Activated CD8-positive, alpha-beta memory T cell treated with anti-CD3 and anti-CD28 coated beads for 1 hour (primary cell): ENCODE data around the gene IL17D.
"Not testable (repeated sequence)": the region's sequence is repeated elsewhere in the genome, so short reads cannot be mapped to it uniquely, and the experiment has no call there.

Source experiments
- DNase-seq, 2 donors: peaks; one replicate each; pipeline ENCODE4 v3.0.0-alpha.2; 2020; ENCODE audit warnings: low read depth in 1 of 2; ENCODE audit errors: extremely low read depth in 1 of 2

Gene IL17D, protein sequence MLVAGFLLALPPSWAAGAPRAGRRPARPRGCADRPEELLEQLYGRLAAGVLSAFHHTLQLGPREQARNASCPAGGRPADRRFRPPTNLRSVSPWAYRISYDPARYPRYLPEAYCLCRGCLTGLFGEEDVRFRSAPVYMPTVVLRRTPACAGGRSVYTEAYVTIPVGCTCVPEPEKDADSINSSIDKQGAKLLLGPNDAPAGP

DNA sequence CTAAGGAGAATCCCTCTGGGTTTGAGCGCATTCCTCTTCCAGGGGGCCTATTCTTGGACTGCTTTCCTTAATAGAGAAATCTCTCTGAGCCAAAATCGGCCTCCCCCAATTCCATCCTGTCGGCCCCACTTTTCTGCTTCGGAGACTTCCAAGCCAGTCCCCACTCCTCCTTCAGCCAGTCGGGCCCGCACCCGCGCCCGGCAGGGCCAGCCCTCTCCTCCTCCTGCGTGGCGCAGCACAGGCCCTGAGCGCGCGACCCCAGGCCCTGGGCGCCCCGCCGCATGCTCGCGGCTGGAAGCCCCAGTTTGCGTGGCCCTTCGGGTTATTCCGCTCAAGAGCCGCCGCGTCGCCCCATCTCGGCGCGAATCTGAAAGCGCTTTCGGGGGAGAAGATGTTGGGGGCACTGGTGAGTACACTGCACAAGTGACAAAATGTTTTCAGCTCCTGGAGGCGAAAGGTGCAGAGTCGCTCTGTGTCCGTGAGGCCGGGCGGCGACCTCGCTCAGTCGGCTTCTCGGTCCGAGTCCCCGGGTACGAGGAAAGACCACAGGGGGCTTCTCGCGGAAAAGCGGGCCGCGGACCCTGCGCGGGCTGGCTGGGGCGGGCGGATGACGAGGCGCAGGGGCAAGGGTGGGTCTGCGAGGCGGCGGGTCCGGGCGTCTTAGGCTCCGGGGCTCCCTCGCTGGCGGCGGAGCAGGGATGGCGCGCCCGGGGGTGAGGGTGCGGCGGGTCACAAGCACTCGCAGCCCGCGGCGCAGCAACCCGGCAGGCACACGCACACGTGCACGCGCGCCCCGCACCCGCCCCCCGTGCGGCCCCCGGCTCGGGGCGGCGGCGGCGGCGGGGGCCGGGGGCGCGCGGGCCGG lies at the start of gene IL17D:
Gene IL17D, plus strand, starts transcription at position 785 of the 865 bp plus-strand sequence. CDS start 303 bp downstream, outside the sequence.
- DNase-seq = peak in 1 of 2 donors; percentile 14

DNA sequence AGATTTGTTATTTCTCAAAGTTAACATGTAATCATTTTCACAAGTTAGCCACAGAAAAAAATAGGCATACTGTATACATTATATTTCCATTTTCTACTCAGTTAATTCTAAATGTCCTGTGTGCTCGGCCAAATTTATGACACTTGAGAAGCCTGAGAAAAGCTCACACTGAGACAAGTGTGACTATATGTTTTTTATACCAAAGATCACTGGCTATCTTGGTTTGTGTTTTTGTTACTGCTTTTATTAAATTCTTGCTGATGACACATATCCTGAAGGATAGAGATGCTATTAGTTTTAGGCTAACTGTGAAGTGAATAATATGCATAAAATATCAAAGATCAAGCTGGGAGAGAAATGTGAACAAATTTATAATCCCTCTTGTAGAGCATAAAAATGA lies 49.3 kb upstream of the IL17D start:
- no peak for DNase-seq

DNA sequence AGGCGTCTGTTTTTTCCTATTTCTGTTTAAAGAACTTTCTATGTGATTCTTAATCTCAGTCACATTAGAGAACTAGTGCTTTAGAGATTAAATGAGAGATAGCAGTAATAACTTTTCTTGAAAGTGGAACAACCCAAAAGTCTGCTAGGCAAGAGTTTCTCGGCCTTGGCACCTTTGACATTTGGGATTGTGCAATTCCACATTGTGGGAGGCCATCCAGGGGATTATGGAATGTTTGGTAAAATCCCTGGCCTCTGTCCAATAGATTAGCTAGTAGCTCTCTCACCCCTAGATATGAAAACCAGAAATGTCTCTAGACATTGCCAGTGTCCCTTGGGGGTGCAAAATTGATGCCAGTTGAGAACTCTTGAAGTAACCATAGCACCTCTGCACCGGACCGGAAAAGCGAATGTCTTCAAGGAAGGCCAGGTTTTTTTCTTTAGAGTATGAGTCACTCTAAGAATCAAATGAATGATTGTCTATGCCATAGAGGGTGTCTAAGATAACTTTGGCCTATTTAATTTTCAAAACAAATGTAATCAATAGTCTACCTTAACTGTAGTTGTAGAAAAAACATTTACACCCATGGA lies 45.0 kb upstream of the IL17D start:
- DNase-seq = no peak

DNA sequence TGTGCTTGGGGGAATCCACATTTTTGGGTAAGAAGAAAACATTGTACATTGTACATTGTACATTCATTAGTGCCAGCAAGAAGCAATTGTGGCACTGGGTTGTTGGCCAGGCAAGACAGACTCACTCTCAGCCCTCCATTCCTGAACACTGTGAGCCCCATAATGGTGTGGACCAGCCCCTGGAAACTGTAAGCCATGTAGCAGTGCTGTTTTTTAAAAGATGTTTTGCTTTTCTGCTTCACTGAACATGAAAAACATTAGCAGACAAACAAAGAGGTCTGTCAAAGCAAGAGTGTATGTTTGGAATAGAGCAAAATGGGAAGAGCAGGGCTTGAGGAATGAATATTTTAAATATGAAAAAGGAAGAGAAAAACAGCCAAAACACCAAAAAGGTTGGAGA lies 39.1 kb upstream of the IL17D start:
- no peak for DNase-seq

DNA sequence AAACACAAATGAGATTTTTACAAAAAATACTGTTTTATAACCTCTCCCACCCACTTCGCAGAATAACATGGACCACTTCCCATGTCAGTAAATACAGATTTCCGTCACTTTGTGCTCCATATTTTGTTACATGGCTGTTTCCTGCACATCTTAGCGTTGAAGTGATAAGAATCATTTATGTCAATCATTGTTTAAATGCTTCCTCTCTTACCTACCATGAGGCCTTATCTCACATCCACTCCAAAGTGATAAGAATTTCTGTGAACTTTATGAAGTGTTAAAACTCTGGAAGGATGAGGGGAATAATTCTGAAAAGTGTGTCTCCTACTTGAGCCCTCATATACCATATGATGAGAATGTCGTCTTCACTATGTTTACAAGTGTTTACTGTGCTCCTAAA lies 36.6 kb upstream of the IL17D start:
- DNase-seq = no peak

DNA sequence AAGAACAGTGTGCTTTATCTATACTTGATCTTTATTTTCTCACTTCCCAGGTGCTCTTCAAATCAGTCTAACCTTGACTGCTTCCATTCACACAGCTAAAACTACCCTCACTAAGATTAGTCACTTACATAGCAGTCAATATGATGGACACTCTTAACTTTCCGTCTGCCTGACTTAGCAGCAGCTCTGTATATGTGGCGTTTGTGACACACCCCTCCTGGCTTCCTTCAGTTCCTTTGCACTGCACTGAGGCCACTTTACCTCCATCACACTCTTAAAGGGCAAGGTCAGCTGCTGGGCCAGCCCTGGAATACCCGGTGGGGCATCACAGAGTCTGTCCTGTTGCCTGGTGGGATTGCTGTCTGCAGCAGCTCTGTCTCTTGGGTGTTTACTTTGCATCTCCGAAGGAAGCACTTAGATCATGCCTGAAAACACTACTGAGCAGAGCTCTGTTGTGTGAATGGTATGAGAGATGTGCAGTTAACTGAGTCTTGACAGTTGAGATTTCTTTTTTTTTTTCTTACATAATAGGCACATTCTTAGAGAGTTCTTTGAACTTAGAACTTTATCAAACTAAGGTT lies 35.6 kb upstream of the IL17D start:
- DNase-seq = no peak

DNA sequence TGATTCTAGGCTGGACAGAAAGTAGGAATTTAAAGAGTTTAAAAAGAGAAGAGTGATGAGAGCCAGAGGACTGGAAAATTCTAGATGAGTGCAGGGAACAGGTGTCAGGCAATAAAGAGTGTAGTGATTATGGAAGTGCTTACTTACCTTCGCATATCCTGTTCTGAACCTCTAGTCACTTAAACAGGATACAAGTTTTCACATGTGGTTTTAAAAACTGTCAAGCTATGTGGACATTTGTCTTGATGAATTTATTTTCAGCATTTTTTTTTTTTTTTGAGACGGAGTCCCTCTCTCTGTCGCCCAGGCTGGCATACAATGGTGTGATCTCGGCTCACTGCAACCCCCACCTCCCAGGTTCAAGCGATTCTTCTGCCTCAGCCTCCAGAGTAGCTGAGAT lies 34.3 kb upstream of the IL17D start:
- no peak for DNase-seq

DNA sequence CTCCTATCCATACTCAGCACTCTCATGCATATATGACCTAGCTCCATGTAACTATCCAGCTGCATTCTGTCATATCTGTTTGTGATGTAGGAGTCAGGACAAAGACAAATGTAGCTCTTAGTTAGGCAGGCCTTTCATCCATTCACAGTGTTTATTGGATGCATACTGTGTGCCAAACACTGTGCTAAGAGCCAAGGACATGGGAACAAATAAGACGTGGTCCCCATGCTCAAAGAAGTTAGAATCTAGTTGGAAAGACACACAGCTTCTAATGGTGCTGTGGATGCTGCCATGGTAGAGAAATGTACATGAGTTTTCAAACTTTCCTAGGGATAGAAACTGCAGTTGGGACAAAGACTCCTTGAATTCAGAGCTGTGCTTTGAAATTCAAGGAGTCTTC lies 31.7 kb upstream of the IL17D start:
- DNase-seq = no peak

DNA sequence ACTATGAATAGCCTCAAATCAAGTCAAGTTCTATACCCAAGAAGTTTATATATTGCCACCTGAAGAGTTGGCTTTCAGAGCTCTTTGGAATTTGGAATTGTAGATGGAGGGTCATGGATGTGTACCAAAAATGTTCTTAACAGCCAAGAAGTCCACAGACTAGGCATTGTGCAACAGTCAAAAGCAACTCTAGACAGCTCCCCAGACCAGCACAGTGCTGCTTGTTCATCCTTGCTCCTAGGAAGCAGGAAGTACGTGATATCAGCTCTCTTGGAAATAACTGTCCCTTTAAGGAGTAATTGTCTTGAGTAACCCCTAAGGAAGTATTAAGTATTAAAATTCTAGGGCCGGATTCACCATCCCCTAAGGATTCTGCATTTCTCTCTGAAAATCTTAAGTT lies 30.7 kb upstream of the IL17D start:
- DNase-seq = no peak

DNA sequence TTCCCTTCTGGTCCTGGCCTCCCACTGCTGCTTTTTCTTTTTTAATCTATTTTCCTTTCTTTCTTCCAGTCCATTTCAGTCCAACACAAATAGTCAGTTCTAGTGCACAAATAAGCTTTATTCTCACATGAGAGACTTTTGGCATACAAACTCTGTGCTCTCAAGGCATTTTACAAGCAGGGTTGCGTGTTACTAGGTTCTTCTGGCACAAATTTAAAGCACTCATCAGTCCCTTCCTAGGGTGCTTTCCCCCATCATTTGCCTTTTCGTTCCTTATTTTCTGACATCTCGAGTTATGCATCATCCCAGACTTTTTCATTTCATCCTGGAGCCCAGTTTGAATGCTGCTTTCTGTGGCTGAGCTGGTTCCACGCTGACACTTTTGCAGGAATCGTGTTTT lies 29.8 kb upstream of the IL17D start:
- DNase-seq = no peak

DNA sequence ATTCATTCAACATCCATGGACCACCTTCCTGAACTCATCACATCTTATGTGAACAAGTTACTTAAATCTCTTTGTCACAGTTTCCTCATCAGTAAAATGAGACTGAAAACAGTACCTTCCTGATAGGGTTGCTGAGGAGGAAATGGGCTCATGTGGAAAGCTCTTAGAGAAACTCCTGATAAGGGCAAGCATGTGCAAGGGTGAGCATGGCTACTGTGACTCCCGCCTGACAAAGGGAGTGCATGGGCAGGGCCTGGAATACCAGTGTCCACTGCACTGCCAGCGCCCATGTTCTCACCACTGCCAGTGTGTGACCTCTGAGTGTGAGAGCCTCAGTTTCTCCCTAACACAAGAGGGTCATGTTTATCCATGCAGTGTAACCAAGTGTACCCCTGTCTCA lies 27.3 kb upstream of the IL17D start:
- no peak for DNase-seq

DNA sequence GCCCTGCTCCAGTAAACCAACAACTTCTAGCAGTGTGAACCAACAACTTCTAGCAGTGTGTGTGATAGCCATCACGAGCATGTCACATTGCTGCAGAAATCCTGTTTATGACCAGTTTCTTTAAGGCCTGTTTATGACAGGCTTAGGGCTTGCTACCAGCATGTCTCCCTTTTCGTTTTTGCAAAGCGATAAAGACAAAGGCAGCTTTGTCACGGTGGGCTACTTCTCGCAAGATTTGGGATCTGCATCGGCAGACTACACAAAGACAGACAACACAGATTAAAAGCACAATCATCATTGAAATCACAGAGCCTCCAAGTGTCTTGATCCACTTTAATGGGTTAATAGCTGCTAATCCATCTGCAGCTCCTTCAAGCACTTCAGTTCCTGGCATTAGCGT lies 24.9 kb upstream of the IL17D start:
- DNase-seq = not testable (repeated sequence)

DNA sequence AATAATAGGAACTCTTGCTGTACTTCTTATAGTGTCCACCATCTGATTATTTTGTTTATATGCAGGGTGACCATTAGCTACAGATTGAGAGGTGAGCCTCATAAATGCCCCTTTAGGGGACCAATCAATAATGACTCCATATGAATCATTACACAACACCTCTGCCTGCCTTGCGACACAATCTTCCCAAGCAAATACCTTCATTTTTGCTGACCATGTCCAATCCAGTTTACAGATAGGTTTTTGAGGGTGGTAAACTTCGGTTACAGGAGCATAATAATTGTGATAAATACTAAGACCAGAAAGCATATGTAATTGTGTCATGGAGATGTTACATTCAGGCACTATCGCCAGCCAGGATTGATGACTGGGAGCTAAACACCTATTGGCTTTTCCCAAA lies 23.6 kb upstream of the IL17D start:
- no peak for DNase-seq

DNA sequence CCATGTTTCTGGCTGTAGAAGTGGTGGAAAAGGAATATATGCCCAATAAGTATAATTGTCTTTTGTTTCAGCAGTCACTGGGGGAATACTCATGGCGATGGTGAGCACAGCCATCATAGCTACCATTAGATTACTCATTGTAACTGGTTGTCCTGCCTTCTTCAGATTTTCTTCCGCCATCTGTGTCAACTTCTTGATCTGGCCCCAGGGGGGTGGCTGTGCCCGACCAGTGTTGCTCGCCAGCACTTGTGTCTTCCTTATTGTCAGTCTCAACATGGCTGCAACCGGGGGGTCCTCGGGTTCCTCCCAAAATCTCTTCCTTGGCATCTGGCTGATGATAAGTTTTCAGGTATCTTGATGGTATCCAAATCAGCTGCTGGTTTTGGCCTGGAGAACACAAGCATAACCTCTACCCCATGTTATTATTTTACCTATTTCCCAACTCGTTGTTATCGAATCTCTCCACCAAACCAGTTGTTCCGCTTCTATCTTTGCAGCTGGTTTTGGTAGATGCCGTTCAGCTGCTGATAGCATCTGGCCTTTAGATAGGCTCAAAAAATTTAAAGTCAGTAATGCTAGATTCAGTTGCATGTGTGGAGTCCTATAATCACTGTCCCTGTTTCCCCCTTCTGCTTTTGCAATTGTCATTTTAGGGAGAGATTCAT lies 23.0 kb upstream of the IL17D start:
- no peak for DNase-seq

DNA sequence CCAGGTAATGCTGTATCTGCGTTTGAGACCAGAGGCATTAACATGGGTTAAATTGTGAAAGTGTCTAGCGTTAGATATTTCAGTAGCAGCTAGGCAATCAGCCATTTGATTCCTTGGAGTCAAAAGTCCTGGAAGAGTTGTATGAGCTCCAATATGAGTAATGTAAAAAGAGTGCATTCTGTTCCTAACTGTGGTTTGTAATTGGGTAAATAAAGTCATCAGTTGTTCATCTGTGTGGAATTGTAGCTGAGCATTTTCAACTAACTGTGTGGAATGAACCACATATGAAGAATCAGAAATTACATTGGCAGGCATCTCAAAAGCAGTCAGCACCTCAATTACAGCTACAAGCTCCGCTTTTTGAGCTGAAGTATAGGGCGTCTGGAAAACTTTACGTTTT lies 22.0 kb upstream of the IL17D start:
- DNase-seq = not testable (repeated sequence)

DNA sequence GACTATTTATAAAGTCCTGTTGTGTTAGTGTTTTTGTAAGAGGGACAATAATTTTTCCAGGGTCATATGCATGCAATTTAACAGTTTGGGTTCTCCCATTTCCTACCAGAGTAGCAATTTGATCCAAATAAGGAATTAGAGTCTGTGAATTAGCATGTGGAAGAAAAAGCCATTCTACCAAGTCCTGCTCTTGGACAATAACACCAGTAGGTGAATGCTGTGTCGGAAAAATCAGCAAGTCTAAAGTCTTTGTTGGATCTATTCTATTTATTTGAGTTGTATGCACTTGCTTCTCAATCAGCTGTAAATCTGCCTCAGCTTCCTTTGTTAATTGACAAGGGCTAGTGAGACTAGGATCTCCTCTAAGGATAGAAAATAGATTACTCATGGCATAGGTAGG lies 21.4 kb upstream of the IL17D start:
- DNase-seq = no peak

DNA sequence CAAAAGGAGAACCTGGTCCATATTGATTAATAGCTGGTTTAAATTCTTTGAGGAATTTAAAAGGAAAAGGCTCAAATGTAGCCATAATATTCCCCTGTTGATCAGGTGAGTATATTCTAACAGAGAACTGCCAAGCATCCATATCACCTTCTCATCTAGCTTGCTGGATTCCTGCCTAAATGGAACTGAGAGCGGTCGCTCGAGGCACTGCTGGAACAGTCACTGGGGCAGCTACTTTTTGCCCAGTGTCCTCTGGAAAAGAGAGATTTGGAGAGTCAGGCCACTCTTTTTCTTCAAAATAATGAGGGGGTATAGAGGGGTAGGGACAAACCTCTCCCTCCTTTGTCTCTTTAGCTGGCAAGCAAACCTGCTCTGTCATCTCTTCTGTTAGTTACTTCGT lies 19.5 kb upstream of the IL17D start:
- DNase-seq = no peak

DNA sequence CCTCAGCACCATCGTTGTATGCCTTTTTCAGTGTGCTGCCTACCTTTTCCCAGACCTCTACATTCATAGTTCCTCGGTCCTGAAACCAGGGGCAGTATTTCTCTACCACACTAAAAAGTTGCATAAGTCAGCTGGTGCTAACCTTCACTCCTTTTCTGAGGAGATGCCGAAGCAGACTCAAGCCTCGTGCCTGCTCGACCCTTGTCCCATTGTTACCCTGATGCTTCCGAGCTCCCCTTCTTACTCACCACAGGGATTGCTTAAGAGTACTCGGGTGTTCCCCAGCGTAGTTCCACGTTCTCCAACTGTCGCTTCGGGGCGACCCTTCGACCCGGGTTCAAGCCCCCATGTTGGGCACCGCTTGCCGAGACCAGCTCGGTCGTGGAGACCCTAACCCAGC lies 19.0 kb upstream of the IL17D start:
- DNase-seq = no peak

DNA sequence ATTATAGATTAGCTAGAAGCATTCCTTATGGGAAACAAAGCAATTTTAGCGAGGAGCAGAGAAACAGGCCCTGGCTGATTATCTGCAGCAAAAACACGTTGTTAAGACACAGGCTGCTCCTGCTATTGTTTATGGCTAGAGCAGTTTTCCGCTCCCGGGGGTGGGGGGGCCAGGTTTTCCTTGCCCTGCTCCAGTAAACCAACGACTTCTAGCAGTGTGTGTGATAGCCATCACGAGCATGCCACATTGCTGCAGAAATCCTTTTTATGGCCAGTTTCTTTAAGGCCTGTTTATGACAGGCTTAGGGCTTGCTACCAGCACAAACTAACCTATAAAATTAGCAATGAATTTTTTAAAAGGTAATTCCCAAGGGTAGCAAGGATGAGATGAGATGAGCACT lies 18.4 kb upstream of the IL17D start:
- no peak for DNase-seq

DNA sequence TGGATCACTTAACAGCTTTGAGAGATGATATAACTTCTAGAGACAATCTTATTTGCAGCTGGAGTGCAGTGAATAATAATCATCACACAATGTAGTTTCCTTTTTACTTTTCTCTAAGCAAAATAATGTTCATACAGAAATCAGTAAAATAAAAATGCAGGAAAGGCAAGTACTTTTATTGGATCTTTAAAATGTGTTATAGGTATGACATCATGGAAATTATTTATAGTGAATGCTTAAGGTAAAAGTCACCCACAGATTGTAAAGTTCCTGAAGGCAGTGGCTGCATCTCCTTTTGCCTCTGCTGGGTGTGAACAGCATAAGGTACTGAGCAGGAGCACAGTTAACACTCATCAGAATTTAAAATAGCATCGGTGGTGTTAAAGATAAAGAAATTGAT lies 17.3 kb upstream of the IL17D start:
- DNase-seq = no peak

DNA sequence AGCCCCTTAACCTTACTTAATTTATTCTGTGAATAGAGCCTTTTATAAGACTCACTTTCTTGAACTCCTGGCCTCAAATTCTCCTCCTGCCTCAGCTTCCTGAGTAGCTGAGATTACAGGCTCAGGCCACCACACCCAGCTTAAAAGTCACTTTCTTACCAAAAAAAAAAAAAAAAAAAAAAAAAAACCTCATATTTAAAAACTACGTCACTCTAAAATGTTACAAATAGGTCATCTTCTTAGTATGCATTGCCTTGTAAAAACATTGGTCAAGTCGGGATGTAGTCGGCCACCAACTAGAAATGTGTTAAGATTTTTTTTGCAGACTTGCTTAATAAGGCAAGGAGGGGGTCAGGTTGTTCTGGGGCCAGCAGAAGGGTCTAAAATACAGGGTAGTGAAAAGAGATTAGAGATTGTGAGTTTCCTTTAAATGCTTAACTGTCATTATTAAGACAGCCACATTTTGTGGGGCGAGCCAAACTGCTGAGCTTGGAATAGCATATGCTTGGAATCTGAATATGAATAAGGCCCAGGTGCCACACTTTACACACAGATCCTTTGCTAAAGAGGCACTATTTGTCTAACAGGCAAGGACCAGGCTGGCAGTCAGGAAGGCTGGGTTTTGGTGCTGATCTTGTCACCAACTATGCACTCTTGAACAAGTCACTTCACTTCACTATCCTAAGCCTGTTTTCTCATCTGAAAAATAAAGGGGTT lies 16.5 kb upstream of the IL17D start:
- DNase-seq = no peak
